HG03039 (cell line): Measurements from ENCODE around the gene PAGR1.

ENCODE experiments used
- ATAC-seq: cut with Tn5 transposase; IDR thresholded peaks from one replicate; pipeline ENCODE4 v1.9.1; 2021; ENCODE audit warnings: mild to moderate bottlenecking, moderate library complexity; ENCODE audit not compliant: unreplicated experiment

The PAGR1 gene

DNA sequence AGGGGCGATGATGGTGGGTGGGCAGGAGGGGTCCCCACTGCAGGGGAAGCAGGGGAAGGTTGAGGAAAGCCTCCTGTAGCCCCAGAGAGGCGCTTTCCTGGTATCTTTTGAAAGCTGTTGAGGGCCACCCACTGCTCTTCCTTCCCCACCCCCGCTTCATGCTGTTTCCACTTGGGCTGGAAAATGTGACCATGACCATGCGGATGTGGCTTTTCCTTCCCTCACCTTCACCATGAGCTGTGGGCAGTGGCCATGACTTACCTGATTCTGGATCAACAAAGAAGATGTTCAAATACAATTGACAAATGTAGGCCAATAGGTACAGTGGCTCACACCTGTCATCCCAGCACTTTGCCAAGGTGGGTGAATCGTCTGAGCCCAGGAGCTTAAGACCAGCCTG, 18.1 kb downstream of the PAGR1 start:
- ATAC-seq: no peak

DNA sequence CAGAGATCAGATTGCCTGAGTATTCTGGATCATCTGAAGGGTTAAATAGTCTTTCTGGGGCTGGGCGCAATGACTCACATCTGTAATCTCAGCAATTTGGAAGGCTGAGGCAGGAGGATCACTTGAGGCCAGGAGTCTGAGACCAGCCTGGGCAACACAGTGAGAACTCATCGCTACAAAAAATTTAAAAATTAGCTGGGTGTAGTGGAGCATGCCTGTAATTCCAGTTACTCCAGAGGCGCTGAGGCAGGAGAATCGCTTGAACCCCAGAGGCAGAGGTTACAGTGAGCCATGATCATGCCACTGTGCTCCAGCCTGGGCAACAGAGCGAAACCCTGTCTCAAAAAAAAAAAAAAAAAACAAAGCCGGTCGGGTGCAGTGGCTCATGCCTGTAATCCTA, 20.0 kb downstream of the PAGR1 start:
- no peak for ATAC-seq

- ATAC-seq: no peak
Measured at GRCh38 chr16:29836623-29837022, 20.7 kb downstream of the PAGR1 start.

DNA sequence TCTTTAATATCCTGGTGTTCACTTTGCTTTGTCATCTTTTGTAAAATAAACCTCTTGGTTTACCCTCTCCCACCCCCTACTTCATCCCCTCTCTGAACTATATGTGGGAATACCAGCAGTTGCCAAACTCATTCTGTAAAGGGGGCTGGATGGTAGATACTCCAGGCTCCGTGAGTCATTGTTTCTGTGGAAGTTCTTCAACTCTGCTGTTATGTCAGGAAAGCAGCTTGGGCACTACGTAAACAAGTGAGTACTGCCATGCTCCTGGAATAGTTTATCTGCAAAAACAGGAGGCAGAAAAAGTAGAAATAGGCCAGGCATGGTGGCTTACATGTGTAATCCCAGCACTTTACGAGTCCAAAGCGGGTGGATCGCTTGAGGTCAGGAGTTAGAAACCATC, 21.9 kb downstream of the PAGR1 start:
- ATAC-seq: no peak

- no peak for ATAC-seq
Measured at GRCh38 chr16:29839822-29840221, 23.9 kb downstream of the PAGR1 start.

DNA sequence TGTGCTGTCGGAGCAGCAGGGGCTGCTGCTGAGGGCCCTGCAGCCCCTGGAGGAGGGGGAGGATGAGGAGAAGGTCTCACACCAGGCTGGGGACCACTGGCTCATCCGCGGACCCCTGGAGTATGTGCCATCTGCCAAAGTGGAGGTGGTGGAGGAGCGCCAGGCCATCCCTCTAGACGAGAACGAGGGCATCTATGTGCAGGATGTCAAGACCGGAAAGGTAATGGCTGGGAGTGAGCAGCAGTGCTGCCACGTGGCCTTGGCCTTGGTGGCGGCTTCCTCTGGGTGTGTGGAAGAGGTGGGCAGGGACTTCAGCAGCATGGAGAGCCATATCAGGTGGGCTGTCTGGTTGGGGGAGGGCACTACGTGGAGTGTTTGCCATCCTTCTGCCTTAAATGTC, 24.3 kb downstream of the PAGR1 start:
- no peak for ATAC-seq

DNA sequence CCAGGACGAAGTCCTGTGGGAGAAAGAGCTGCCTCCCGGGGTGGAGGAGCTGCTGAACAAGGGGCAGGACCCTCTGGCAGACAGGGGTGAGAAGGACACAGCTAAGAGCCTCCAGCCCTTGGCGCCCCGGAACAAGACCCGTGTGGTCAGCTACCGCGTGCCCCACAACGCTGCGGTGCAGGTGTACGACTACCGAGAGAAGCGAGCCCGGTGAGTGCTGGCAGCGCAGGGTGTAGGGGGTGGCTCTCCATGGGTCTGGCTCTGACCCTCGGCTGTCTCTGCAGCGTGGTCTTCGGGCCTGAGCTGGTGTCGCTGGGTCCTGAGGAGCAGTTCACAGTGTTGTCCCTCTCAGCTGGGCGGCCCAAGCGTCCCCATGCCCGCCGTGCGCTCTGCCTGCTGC, 25.7 kb downstream of the PAGR1 start:
- no peak for ATAC-seq

DNA sequence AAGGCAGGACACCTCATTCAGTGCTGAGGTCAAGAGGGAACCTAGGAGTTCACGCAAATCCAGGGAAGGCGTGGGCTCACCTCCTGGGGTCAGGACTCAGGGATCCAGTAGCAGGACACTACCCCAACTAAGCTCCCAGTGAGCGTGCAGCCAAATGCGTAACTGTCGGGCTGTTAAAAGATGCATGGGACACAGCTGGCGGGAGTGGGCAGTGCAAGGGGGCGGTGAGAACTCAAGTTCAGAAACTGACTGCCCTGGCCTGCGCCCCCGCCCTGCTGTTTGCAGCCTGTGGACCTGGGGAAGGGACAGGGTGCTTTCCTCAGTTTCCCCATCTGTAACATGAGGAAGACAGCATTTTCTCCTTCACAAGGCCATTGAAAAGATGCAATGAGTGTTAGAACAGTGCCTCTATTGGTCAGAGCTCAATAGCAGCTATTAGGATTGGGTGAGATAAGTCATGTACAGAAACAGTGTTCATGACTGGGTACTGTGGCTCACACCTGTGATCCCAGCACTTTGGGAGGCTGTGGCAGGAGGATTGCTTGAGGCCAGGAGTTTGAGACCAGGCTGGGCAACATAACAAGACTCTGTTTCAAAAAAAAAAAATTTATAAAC, 26.9 kb downstream of the PAGR1 start:
- ATAC-seq: no peak

DNA sequence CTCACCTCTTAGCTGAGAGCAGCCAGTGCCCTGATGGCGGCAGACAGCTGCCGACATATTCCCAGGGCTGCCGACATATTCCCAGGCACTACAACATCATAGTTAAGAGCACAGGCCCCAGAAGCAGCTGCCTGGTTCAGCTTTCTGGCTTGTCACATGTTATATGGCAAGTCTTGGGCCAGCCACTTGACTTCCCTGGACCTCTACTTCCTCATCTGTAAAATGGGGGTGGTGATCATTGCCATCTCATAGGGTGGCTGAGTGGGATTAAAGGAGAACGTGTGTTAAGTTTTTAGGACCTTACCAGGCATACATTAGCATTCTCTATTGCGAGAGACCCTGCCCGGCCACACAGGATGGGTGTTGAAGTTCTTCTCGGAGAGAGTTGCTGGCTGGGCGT, 28.0 kb downstream of the PAGR1 start:
- no peak for ATAC-seq

GRCh38 chr16:29844575-29845331, 28.8 kb downstream of the PAGR1 start:
- no peak for ATAC-seq

- no peak for ATAC-seq
Measured at GRCh38 chr16:29845656-29846055, 29.7 kb downstream of the PAGR1 start.

DNA sequence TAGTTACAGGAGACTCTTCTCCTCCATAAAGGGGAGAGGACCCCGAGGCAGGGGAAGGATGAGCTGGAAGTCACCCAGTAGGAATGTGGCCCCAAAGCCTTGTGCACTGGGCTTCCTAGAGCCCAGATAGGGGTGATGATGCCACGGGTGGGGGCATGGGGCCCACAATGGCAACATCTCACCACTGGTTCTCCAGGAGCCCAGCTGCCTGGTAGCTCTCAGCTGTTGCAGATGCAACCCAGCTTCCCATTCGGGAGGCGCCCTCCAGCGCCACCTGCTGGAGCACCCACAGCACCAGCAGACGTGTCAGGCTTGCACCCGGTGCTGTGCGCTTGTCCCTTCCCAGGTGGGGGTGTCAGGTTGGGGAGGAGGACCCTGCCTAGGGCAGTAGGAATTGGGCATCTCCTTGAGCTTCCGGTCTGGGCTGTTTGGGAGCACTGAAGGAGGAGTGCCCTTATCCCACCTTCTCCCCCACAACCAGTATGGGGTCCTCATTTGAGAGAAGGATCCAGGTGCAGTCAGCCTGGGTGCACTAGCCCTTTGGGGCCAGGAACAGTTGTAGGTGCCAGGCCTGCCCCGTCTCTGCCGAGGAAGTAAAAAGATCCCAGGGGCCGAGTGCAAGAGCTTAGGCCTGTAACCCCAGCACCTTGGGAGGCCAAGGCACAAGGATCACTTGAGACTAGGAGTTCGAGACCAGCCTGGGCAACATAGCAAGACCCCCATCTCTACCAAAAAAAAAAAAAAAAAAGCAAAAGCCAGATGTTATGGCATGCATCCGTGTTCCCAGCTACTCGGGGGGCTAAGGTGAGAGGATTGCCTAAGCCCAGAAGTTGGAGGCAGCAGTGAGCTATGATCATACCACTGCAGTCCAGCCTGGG, 32.7 kb downstream of the PAGR1 start:
- ATAC-seq: no peak

- ATAC-seq: no peak
Measured at GRCh38 chr16:29849505-29849904, 33.6 kb downstream of the PAGR1 start.

DNA sequence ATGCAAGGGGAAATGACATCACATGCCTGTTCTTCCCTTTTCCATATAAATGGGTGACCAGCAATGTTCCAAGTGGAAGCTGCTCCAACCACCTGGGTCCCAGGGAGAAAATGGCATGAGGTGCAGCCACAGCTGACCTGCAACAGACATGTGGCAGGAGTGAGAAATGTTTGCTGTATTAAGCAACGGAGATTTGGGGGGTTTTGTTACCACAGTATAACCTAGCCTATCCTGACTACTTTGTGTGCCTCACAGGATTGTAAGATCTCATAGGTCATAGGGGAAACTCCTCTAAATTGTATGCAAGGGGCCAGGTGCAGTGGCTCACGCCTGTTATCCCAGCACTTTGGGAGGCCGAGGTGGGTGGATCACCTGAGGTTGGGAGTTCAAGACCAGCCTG, 35.0 kb downstream of the PAGR1 start:
- no peak for ATAC-seq

GRCh38 chr16:29852654-29853053, 36.7 kb downstream of the PAGR1 start:
- ATAC-seq: no peak

GRCh38 chr16:29854520-29855100, 38.7 kb downstream of the PAGR1 start:
- ATAC-seq: no peak

GRCh38 chr16:29857133-29857760, 41.3 kb downstream of the PAGR1 start:
- ATAC-seq: no peak

DNA sequence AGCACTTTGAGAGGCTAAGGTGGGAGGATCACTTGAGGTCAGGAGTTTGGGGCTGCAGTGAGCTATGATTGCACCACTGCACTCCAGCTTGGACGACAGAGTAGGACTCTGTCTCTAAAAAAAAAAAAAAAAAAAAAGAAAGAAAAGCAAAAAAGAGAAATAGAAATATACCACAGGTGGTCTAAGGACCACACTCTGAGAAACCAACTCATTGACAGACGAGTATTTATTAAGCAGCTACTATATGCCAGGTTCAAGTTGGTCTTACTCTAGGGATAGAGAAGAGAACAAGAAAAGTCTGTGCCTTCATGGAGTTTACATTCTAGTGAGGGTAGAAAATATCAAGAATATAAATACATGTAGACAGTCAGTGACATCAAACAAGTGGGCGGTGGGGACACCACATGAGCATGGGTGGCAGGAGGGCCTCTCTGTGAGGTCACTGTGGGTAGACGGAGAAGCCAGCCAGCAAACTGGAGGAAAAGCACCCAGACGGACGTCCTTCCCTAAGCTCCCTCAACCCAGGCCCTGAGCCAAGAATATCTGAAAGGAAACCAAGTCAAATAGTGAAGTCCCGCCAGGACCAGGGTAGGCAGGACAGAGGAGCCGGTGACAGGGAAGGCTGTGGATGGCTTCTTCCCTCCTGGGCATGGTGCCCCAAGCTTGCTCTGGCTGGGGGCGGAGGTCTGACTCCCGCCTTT, 42.3 kb downstream of the PAGR1 start:
- no peak for ATAC-seq

- ATAC-seq: no peak
Measured at GRCh38 chr16:29858974-29859373, 43.0 kb downstream of the PAGR1 start.

DNA sequence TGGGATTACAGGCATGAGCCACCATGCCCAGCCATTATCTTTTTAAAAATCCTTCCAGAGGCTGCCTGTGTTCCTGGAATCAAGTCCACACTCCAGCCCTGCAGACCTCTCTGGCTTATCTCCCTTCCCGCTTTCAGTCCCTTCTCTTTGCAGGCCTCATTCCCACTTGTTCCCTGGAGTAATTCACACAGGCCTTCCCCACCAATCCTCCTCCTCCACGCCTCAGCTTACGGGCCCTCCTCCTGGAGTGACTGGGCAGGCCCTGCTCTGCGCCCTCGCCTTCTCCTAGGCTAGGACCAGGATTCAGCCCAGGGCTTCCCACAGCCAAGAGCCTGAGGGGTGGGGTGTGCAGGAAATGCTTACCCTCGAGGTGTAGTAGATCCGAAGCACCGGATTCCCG, 44.3 kb downstream of the PAGR1 start:
- ATAC-seq: no peak
